Caco-2 (cell line): ENCODE results near the gene PCBP4. TPM values are rescaled to one million over a fixed set of nuclear protein-coding genes. Genes with fewer than 3 reads are reported as not detected.

Experiments
- BruUV-seq: library from RNA; stranded (reverse); fragments of 400-500 nt; replicated peaks from 2 replicates; lab custom pipeline; 2021; lab: Mats Ljungman, UMichigan
- CTCF ChIA-PET: fragments of 300-600 bp; sonication (Branson Sonifier 250); formaldehyde crosslinking; loops from one replicate; lab custom pipeline; 2022; ENCODE audit warnings: antibody characterized with exemption; lab: Charles Lee
- POLR2A ChIA-PET: fragments of 300-600 bp; sonication (Branson Sonifier 250); formaldehyde crosslinking; loops from one replicate; lab custom pipeline; 2022; ENCODE audit warnings: antibody characterized with exemption; lab: Charles Lee
- DNase-seq, 2 experiments: peaks; one replicate each; pipeline versions ENCODE4 v3.0.0 to v3.0.0-alpha.2; 2020 to 2022
- H3K27me3 ChIP-seq: replicated peaks from 2 replicates; pipeline ENCODE4 v1.6.0; 2011; ENCODE audit warnings: low read length; ENCODE audit not compliant: control insufficient read depth, insufficient read depth
- H3K36me3 ChIP-seq: 2 replicates; pipeline ENCODE4 v1.5.1; 2011; ENCODE audit warnings: low read length; ENCODE audit not compliant: control insufficient read depth, insufficient read depth
- H3K4me1 ChIP-seq: fragments of 250-450 bp; sonication (Bioruptor Pico); 2 replicates; pipeline ENCODE4 v1.5.1; 2020; ENCODE audit warnings: mild to moderate bottlenecking
- H3K4me3 ChIP-seq: 2 replicates; pipeline ENCODE4 v1.5.1; 2011; ENCODE audit warnings: low read depth, mild to moderate bottlenecking, control low read depth, low read length
- H3K9me3 ChIP-seq: fragments of 250-450 bp; sonication (Bioruptor Pico); 2 replicates; pipeline ENCODE4 v1.5.1; 2020; ENCODE audit warnings: mild to moderate bottlenecking, moderate library complexity
- H3K27ac Mint-ChIP-seq: one replicate; pipeline ENCODE4 v1.8.0; 2022; ENCODE audit warnings: mixed read lengths; ENCODE audit not compliant: unreplicated experiment
- H3K27me3 Mint-ChIP-seq: one replicate; pipeline ENCODE4 v1.8.0; 2022; ENCODE audit warnings: mixed read lengths; ENCODE audit not compliant: insufficient read depth, unreplicated experiment
- H3K36me3 Mint-ChIP-seq: one replicate; pipeline ENCODE4 v1.8.0; 2022; ENCODE audit warnings: mild to moderate bottlenecking, mixed read lengths; ENCODE audit not compliant: insufficient read depth, unreplicated experiment
- H3K4me1 Mint-ChIP-seq: one replicate; pipeline ENCODE4 v1.8.0; 2022; ENCODE audit warnings: low read depth, mixed read lengths; ENCODE audit not compliant: unreplicated experiment
- H3K4me3 Mint-ChIP-seq: one replicate; pipeline ENCODE4 v1.8.0; 2022; ENCODE audit warnings: mild to moderate bottlenecking, moderate library complexity, mixed read lengths; ENCODE audit not compliant: unreplicated experiment
- H3K9me3 Mint-ChIP-seq: one replicate; pipeline ENCODE4 v1.8.0; 2022; ENCODE audit warnings: mixed read lengths; ENCODE audit not compliant: unreplicated experiment
- intact Hi-C: fragments of 100-400 bp; cut with micrococcal nuclease; formaldehyde crosslinking; loops from one replicate; pipeline ENCODE4 v1.10.0; 2022; ENCODE audit not compliant: unreplicated experiment
- total RNA-seq: library from RNA; stranded (reverse); gene quantifications from 2 replicates; pipeline ENCODE4 v1.2.3, GENCODE V29; 2022
- TF ChIP-seq, protein P1 (sequence below), 2 experiments: fragments of 200-600 bp in 1 of 2; IDR thresholded peaks; 1 replicate in 1 of 2; 2 replicates in 1 of 2; pipeline versions ENCODE4 v1.5.1 to v1.8.0; 2011 to 2022; ENCODE audit warnings: antibody characterized with exemption in 1 of 2, control low read depth in 1 of 2, inconsistent platforms in 1 of 2, low read depth in 1 of 2, low read length in 1 of 2, mild to moderate bottlenecking in 1 of 2, moderate library complexity in 1 of 2; ENCODE audit not compliant: insufficient read depth in 1 of 2, severe bottlenecking in 1 of 2, unreplicated experiment in 1 of 2

Gene PCBP4
- total RNA-seq, 1 experiment from 2014 or later: 46.5 TPM

DNA sequence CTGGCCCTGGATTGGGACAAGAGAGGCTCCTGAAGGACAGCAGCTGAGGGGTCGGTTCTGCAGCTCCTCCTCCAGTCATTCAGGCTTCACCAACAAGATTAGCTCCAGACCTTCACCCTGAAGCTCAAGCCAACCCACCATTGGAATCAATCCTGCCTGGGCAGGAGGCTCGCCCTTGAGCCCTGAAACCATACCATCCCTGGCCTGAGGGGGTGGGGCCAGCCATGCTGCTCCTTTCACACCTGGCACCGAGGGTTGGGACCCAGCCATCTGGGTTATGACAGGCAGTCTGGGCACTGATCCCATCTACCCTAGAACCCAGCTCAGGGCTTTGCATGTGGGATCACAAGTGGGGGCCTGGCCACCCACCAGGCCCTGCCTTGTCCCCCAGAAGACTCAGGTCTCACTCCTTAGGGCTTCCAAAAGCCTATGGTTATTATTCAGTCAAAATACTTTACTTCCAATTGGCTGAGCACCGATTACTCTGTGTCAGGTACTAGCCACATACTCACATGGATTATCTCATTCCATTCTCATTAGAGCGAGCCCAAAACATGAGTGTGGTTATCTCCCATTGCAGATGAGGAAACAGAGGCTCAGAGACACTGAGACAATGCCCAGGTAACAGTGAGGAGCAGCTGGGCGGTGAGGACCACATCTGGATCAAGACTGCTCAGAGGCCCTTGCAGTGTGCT lies 3.5 kb upstream of the PCBP4 start:
- Mint-ChIP-seq H3K9me3 (no peaks in the 10 kb centered on the region), H3K27ac (no peak overlapping the region), H3K36me3 (peaks cover 23% of the 10 kb centered on the region), H3K4me1 (peaks cover 19% of the 10 kb centered on the region), H3K27me3 (no peaks in the 10 kb centered on the region), H3K4me3 (no peak overlapping the region)
- H3K27me3 ChIP-seq: no peaks in the 10 kb centered on the region
- POLR2A ChIA-PET: no interaction called here
- intact Hi-C loops: no loop called here
- CTCF ChIA-PET: no interaction called here
- H3K4me3 ChIP-seq: no peak overlapping the region
- DNase-seq: no peak
- TF ChIP-seq, protein P1, sequence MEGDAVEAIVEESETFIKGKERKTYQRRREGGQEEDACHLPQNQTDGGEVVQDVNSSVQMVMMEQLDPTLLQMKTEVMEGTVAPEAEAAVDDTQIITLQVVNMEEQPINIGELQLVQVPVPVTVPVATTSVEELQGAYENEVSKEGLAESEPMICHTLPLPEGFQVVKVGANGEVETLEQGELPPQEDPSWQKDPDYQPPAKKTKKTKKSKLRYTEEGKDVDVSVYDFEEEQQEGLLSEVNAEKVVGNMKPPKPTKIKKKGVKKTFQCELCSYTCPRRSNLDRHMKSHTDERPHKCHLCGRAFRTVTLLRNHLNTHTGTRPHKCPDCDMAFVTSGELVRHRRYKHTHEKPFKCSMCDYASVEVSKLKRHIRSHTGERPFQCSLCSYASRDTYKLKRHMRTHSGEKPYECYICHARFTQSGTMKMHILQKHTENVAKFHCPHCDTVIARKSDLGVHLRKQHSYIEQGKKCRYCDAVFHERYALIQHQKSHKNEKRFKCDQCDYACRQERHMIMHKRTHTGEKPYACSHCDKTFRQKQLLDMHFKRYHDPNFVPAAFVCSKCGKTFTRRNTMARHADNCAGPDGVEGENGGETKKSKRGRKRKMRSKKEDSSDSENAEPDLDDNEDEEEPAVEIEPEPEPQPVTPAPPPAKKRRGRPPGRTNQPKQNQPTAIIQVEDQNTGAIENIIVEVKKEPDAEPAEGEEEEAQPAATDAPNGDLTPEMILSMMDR (IDR thresholded peaks at IDR 0.05; ENCODE audit: insufficient read depth in 1 of 2, low read depth in 1 of 2, low read length in 1 of 2, severe bottlenecking in 1 of 2, unreplicated experiment in 1 of 2): no peak
- no peaks in the 10 kb centered on the region for H3K9me3 ChIP-seq
- BruUV-seq: no TSS peak
- H3K4me1 ChIP-seq: peaks cover 25% of the 10 kb centered on the region
- H3K36me3 ChIP-seq: no peaks in the 10 kb centered on the region

GRCh38 chr3:51969841-51970240 lies 2.6 kb upstream of the PCBP4 start:
- H3K27ac Mint-ChIP-seq: no peak overlapping the region
- H3K27me3 Mint-ChIP-seq: no peaks in the 10 kb centered on the region
- no peak overlapping the region for H3K4me3 ChIP-seq
- no peak overlapping the region for H3K4me3 Mint-ChIP-seq
- no peaks in the 10 kb centered on the region for H3K27me3 ChIP-seq
- peaks cover 20% of the 10 kb centered on the region for H3K4me1 ChIP-seq
- CTCF ChIA-PET: interaction anchor here (0.8 kb wide), 1 partner anchor 13 kb away, joined by 3 read pairs; no protein-coding TSS in a partner anchor
- H3K36me3 Mint-ChIP-seq: peaks cover 19% of the 10 kb centered on the region
- intact Hi-C loops: loop anchor here (2.0 kb wide), 1 partner anchor 13 kb away; the partner anchor contains the start of gene ACY1
- TF ChIP-seq, protein P1 (IDR thresholded peaks at IDR 0.05; ENCODE audit: insufficient read depth in 1 of 2, low read depth in 1 of 2, low read length in 1 of 2, severe bottlenecking in 1 of 2, unreplicated experiment in 1 of 2): no peak
- H3K9me3 ChIP-seq: no peaks in the 10 kb centered on the region
- H3K4me1 Mint-ChIP-seq: peaks cover 20% of the 10 kb centered on the region
- no peaks in the 10 kb centered on the region for H3K36me3 ChIP-seq
- no peak for DNase-seq
- no TSS peak for BruUV-seq
- POLR2A ChIA-PET: interaction anchor here (1.0 kb wide), 1 partner anchor 13 kb away, joined by 3 read pairs; the partner anchor contains the start of gene ACY1
- H3K9me3 Mint-ChIP-seq: no peaks in the 10 kb centered on the region

DNA sequence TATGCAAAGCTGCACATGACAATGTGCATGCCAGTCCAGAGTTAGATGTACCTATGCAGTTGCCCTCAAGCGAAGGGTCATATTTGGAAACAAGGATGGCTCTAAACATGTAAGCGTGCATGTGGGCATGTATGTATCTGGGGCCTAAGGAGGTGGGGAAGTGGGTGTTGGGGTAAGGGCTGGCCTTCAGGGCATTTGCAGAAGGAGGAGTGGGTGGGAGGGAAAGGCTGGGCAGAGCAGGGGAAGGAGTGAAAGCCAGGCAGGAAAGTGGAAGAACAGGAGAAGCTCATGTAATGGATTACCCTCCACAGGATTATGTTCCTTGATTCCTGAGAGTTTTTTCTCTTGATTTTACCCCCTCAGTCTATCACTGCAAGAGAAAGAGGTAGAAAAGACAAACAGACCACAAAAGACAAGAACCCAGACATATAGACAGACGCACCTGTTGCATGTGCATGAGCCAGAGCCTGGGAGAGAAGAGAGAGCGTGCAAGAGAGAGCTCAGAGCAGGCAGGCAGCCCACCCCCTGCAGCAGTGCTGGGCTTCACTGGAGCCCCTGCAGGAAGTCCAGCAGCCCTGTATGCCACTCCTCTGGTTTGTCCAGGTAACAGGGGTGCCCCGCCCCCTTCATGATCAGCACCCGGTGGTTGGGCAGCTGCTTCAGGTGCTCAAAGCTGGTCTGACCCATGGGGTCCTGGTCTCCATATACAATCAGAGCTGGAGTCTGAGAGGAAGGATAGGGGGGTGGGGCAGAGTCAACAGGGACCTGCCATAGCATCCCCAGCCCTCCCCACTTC lies 1.8 kb upstream of the PCBP4 start:
- Histone ChIP-seq H3K9me3 (no peaks in the 10 kb centered on the region), H3K4me3 (no peak overlapping the region), H3K27me3 (no peaks in the 10 kb centered on the region), H3K36me3 (no peaks in the 10 kb centered on the region), H3K4me1 (peaks cover 13% of the 10 kb centered on the region)
- Mint-ChIP-seq H3K4me1 (peaks cover 20% of the 10 kb centered on the region), H3K27me3 (no peaks in the 10 kb centered on the region), H3K36me3 (peaks cover 19% of the 10 kb centered on the region), H3K4me3 (peak overlapping the region; percentile 86), H3K9me3 (no peaks in the 10 kb centered on the region), H3K27ac (peak overlapping the region; percentile 79)
- peak in 1 of 2 experiments; percentile 33 for DNase-seq
- intact Hi-C loops: loop anchor here (2.0 kb wide), 1 partner anchor 14 kb away; the partner anchor contains the start of gene ACY1
- ChIA-PET POLR2A (interaction anchor here (1.0 kb wide), 1 partner anchor 14 kb away, joined by 3 read pairs; the partner anchor contains the start of gene ACY1), CTCF (interaction anchor here (0.8 kb wide), 1 partner anchor 14 kb away, joined by 3 read pairs; no protein-coding TSS in a partner anchor)
- BruUV-seq: no TSS peak
- TF ChIP-seq, protein P1 (IDR thresholded peaks at IDR 0.05; ENCODE audit: insufficient read depth in 1 of 2, low read depth in 1 of 2, low read length in 1 of 2, severe bottlenecking in 1 of 2, unreplicated experiment in 1 of 2): no peak
